GM12874 (cell line): ENCODE data around the gene DQX1.

ENCODE experiments used
- TF ChIP-seq, protein P1 (sequence below): IDR thresholded peaks from 2 replicates; pipeline ENCODE4 v1.5.1; 2011; ENCODE audit warnings: low read depth, mild to moderate bottlenecking, control low read depth, low read length, moderate library complexity; ENCODE audit not compliant: insufficient read depth

Gene DQX1

DNA sequence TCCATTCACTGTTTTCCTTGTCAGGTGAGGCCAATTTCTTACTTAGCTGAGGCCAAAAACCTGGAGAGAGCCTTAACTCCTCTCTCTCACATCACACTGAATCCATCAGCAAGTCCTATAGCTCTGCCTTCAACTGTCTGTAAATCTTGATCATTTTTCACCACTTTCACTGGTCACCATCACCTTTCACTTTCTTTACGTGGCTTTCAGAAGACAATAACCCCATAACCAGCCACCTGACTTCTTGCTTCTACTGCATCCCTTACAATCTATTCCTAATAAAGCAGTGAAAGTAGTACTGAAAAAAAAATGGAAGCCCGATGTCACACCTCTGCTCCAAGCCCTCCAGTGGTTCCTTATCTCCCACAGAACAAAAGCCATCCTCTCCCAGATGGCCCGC, 20.0 kb upstream of the DQX1 start:
- TF ChIP-seq, protein P1, sequence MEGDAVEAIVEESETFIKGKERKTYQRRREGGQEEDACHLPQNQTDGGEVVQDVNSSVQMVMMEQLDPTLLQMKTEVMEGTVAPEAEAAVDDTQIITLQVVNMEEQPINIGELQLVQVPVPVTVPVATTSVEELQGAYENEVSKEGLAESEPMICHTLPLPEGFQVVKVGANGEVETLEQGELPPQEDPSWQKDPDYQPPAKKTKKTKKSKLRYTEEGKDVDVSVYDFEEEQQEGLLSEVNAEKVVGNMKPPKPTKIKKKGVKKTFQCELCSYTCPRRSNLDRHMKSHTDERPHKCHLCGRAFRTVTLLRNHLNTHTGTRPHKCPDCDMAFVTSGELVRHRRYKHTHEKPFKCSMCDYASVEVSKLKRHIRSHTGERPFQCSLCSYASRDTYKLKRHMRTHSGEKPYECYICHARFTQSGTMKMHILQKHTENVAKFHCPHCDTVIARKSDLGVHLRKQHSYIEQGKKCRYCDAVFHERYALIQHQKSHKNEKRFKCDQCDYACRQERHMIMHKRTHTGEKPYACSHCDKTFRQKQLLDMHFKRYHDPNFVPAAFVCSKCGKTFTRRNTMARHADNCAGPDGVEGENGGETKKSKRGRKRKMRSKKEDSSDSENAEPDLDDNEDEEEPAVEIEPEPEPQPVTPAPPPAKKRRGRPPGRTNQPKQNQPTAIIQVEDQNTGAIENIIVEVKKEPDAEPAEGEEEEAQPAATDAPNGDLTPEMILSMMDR = no peak

- TF ChIP-seq, protein P1 = peak; percentile 28; the same call in 1 of the 2 replicates
Observed at GRCh38 chr2:74544634-74545033, 18.6 kb upstream of the DQX1 start.

- TF ChIP-seq, protein P1 = no peak
Observed at GRCh38 chr2:74542978-74543377, 16.9 kb upstream of the DQX1 start.

DNA sequence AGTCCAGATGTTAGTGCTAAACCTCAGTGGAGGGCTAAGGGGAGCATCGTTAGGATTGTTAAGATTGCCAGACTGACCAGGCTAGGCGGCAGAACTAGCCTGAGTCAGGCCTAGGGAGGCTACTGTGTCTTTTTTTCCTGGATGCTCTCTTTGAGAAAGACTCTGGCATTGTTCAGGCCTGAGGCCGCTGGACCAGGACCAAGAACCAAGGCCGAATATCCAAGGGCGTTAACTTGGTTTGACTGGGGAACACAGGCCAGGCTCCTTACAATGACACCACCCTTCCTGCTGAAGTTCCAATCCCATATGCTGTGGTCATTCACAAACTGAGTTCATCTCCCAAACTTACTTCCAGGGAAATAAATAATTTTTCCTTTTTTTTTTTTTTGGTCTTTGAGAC, 14.3 kb upstream of the DQX1 start:
- TF ChIP-seq, protein P1 = no peak

DNA sequence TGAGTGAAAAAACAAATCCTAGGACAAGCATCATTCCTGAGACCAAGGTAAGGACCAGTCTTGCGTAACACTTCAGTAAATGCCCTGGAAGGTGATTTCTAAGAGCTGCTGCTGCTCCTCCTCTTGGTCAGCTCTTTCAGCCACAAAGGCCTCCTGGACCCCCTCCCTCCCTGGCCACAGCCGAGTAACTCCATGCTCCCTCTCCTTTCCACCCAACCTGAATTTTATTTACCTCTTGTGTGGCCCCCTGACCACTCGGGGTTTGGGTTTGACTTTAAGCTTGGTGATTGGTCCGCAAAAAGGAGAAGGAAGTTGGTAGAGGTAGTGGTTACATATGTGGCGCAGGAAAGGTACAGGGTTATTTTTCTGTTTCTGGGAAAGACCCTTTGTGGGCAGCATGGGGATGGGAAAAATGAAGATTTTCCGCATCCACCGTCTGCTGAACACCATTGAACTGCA, 12.9 kb upstream of the DQX1 start:
- TF ChIP-seq, protein P1 = no peak

DNA sequence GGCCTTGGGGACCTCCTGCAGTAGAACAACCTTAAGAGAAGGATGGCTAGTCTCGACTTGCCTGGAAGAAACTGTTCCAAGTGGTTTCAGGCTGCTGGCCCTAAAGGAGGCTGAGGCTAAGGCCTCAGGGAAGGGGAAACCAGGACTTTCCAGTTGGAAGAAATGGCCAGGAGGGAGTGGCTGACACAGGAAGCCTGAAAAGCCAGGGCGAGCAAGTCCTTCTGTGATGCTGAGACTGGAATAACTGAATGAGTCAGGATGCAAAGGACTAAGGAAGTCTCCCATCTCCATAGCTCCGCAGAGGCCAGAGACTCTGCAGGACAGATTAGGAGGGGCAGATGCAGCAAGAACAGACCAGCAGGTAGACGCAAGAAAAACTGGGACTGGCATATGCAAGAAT, 11.1 kb upstream of the DQX1 start:
- TF ChIP-seq, protein P1 = no peak

GRCh38 chr2:74536166-74536950, 10.3 kb upstream of the DQX1 start:
- TF ChIP-seq, protein P1 = no peak
